ENCODE measurements around the gene RIMS1. TPM values are rescaled to one million over a fixed set of nuclear protein-coding genes. Genes with fewer than 3 reads are reported as not detected.

Gene RIMS1
- total and polyA plus RNA-seq, 2 donors (not counting 3 experiments of a cell fraction or from before 2014, with no cell fraction given), result 0.15 TPM; not detected in 1

GRCh38 chr6:72363844-72364740, 477.7 kb downstream of the RIMS1 start:
- intact Hi-C loops (cut with micrococcal nuclease) (loop anchor here (5.0 kb wide), 1 partner anchor 92 kb away; no protein-coding TSS in a partner anchor), dilution Hi-C loops (cut with MboI; ENCODE audit: extremely low pct_ligation_motif_present, low sequenced_read_pairs) (no loop called here)
- H3K79me2 ChIP-seq (ENCODE audit: control insufficient read depth, insufficient read depth, low read length), result no peaks in the 10 kb centered on the region
- H3K4me1 ChIP-seq (ENCODE audit: control insufficient read depth, extremely low read depth, insufficient read depth, low read length), result peaks cover 20% of the 10 kb centered on the region
- H3K9me3 ChIP-seq (replicated peaks; ENCODE audit: control insufficient read depth, insufficient read depth, low read length), result no peaks in the 10 kb centered on the region
- DNase-seq (ENCODE audit: low read depth, low spot score), result peak; percentile 94
- FAIRE-seq, result peak; percentile 94
- H3K9ac ChIP-seq (replicated peaks; ENCODE audit: extremely low read depth, insufficient read depth, low read length), result no peak overlapping the region
- H3K4me2 ChIP-seq (ENCODE audit: insufficient read depth, low read length), result peak overlapping the region; percentile 48
- no TSS peak for BruUV-seq (replicated peaks)
- H4K20me1 ChIP-seq (replicated peaks; ENCODE audit: control insufficient read depth, extremely low read depth, insufficient read depth, low read length), result no peaks in the 10 kb centered on the region
- no peaks in the 10 kb centered on the region for H3K9me1 ChIP-seq (replicated peaks; ENCODE audit: control insufficient read depth, extremely low read depth, insufficient read depth, low read length)
- TF ChIP-seq EZH2 (IDR thresholded peaks at IDR 0.05; ENCODE audit: borderline replicate concordance, low read depth, low read length, severe bottlenecking) (no peak), JUN (IDR thresholded peaks at IDR 0.05; ENCODE audit: borderline replicate concordance, insufficient read depth, insufficient read length, low read depth) (peak; percentile 86), POLR2AphosphoS5 (IDR thresholded peaks at IDR 0.05; ENCODE audit: insufficient read depth, low read depth, low read length) (peak; percentile 86), CTCF (IDR thresholded peaks at IDR 0.05; ENCODE audit: extremely low read depth in 1 of 2, insufficient read depth in 1 of 2, low read depth in 1 of 2, low read length in 2 of 2) (no peak), MAX (IDR thresholded peaks at IDR 0.05; ENCODE audit: insufficient read depth, insufficient read length) (no peak), GATA2 (IDR thresholded peaks at IDR 0.05; ENCODE audit: insufficient read depth, insufficient read length, low read depth, low read length) (peak; percentile 79), MYC (IDR thresholded peaks at IDR 0.05; ENCODE audit: low read depth, low read length) (peak; percentile 59), POLR2A (IDR thresholded peaks at IDR 0.05; ENCODE audit: low read depth, low read length) (peak; percentile 39), FOS (IDR thresholded peaks at IDR 0.05; ENCODE audit: borderline replicate concordance, insufficient read depth, low read length) (peak; percentile 97)
- H3K36me3 ChIP-seq (ENCODE audit: control insufficient read depth in 2 of 2, extremely low read depth in 1 of 2, insufficient read depth in 2 of 2, low read length in 2 of 2), result no peaks in the 10 kb centered on the region
- H3K27ac ChIP-seq (ENCODE audit: insufficient read depth, low read depth, low read length), result peak overlapping the region; percentile 48
- ChIA-PET CTCF (interaction anchor here (0.9 to 1.4 kb wide), 6 partner anchors 17 to 253 kb away, joined by 3 to 16 read pairs (median 3); no protein-coding TSS in a partner anchor), POLR2A (no interaction called here)
- no peak overlapping the region for H3K4me3 ChIP-seq (replicated peaks in 1 of 3; ENCODE audit: insufficient read depth in 1 of 3, low read depth in 1 of 3, low read length in 3 of 3)
- H2AFZ ChIP-seq (ENCODE audit: low read depth, low read length), result peak overlapping the region; percentile 31
- no peaks in the 10 kb centered on the region for H3K27me3 ChIP-seq (ENCODE audit: control insufficient read depth in 2 of 2, insufficient read depth in 2 of 2, low read length in 2 of 2)
